Suppressor macrophage treated with lipopolysaccharide for 4 hours (primary cell): Measurements from ENCODE around the gene KIF1A.

Experiments
- DNase-seq: peaks from one replicate; pipeline ENCODE4 v3.0.0-alpha.2; 2020

Gene KIF1A, protein sequence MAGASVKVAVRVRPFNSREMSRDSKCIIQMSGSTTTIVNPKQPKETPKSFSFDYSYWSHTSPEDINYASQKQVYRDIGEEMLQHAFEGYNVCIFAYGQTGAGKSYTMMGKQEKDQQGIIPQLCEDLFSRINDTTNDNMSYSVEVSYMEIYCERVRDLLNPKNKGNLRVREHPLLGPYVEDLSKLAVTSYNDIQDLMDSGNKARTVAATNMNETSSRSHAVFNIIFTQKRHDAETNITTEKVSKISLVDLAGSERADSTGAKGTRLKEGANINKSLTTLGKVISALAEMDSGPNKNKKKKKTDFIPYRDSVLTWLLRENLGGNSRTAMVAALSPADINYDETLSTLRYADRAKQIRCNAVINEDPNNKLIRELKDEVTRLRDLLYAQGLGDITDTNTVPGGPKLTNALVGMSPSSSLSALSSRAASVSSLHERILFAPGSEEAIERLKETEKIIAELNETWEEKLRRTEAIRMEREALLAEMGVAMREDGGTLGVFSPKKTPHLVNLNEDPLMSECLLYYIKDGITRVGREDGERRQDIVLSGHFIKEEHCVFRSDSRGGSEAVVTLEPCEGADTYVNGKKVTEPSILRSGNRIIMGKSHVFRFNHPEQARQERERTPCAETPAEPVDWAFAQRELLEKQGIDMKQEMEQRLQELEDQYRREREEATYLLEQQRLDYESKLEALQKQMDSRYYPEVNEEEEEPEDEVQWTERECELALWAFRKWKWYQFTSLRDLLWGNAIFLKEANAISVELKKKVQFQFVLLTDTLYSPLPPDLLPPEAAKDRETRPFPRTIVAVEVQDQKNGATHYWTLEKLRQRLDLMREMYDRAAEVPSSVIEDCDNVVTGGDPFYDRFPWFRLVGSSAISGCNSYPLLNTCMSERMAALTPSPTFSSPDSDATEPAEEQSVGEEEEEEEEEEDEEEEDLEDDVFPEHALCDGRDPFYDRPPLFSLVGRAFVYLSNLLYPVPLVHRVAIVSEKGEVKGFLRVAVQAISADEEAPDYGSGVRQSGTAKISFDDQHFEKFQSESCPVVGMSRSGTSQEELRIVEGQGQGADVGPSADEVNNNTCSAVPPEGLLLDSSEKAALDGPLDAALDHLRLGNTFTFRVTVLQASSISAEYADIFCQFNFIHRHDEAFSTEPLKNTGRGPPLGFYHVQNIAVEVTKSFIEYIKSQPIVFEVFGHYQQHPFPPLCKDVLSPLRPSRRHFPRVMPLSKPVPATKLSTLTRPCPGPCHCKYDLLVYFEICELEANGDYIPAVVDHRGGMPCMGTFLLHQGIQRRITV (N-terminal part only)

DNA sequence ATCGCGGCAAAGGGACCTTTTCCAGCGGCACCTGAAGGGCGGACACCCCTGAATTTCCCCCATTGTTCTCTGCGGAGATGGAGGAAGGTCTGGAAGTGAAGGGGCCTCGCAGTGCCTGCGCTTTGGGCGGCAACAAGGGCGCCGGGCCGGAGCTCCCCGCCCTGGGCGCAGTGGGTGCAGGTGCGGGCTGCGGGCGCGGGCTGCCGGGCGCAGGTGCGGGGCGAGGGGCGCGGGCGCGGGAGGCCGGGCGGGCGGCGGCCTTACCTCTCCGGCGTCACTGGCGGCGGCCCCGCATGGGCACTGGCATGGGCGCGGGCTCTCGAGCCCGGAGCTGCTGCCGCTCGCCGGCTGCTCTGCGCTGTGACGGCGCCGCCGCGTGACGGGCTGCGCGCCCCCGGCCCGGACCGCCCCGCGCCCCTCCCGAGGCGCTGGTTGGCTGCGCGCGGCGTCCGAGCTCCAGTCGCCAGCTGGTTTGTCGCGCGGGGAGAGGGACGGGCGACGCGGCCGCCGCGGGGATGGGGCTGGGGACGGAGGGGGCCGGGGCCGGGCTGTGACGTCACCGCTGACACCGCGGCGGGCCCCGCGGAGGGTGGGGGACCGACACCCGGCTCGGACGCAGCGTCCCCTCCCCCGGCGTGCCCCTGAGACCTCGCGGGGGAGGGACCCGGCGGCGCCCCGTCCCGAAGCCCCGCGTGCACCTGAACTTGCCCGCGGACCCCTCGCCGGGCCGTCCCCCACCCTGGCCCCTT, at the start of gene KIF1A:
Gene KIF1A (minus strand): TSS at position 362 of the 749 bp plus-strand sequence. CDS start 22,467 bp downstream, outside the sequence.
- DNase-seq: no peak

DNA sequence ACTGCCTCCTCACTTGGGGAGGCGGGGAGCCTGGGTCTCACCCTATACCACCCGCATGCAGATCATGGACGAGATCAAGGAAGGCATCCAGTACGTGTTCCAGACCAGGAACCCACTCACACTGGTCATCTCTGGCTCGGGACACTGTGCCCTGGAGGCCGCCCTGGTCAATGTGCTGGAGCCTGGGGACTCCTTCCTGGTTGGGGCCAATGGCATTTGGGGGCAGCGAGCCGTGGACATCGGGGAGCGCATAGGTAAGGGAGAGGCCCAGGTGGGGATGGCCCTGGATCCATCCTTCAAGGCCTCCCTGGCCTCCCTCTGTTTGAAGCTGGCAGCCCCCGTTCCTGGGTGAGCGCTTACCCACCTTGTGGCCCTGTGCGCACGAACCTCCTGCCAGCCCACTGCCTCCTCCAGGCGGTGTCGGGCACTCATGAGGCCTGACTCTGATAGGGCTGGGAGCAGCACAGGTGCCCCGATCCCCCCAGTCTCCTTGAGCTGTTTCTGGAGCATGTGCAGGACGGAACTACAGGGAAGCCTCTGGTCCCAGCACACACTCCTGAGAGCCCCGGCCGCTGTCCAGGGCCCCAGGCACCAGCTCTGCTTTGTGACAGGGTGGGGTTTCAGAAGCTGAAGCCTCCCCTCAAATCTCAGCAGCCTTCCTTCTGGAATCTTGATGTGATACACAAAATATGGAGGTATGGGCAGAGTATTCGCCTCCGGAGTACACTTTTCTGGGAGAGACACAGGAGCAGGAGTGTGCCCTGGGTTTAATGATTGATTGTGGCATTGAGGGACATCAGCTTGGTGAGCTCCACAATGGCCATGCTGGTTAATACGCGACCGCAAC, 49.3 kb upstream of the KIF1A start:
- DNase-seq: no peak

DNA sequence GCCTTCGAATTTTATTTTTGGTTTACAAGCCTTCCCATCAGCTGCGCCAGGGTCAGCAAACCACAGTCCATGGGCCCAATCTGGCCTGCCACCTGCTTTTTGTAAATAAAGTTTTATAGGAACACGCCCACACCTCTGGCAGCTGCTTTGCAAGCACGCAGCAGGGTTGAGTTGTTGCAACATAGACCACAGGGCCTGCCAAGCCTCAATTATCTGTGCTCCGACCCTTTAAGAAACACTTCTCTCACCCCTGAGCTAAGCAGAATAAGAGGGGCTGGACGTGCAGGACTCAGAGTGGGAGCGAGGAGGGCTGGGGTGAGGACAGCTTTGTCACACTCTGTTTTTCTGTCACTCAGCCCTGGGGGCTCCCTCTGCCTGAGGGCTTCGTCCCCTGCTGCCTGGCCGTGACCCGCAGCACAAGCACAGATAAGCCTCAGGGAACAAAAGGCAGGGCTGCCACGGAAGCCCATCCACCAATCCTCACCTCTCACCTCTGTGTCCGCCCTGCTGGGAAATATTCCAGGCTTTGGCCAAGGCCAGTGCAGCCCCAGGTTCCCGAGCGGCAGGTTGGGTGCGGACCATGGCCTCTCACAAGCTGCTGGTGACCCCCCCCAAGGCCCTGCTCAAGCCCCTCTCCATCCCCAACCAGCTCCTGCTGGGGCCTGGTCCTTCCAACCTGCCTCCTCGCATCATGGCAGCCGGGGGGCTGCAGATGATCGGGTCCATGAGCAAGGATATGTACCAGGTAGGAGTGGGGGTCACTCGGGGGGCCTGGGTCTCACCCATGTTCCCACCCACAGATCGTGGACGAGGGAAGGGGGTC, 48.5 kb upstream of the KIF1A start, which contains the start of gene AGXT:
Gene AGXT (plus strand): TSS at position 539 of the 823 bp plus-strand sequence. CDS start 42 bp downstream, at position 581.
- no peak for DNase-seq

DNA sequence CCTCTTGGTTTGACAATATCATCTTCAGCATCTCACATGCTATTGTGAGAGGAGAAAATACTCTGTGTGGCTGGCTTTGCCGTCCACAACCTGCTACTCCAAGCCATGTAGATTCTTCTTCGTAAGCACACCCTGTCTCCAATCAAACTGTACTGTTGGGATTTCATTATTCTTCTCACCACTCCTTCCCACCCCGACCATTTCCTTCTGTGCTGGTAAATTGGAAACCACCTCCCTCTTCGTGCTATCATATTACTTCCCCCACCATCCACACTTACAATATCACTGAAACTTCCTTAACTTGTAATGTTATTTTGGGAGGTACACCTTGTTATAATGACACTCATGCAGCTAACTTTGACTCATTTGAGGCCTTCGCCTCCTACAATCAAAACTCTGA, 45.4 kb upstream of the KIF1A start:
- no peak for DNase-seq

DNA sequence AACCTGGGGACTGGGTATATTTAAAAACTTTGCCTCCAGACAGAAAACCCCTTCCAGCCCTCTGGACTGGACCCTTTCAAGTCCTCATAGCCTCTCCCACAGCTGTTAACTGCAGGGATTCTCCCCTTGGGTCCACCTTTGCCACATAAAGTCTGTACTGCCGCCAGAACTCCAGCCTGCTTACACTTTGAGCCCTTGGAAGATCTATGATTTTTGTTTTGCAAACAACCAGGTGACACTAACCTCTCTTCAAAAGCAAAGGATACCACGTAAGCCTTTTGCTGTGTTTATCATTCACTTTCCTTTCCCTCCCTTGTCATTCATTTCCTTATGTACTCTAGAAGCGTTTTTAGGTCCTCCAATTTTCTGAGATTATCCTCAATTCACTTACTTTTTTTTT, 44.5 kb upstream of the KIF1A start:
- DNase-seq: no peak

DNA sequence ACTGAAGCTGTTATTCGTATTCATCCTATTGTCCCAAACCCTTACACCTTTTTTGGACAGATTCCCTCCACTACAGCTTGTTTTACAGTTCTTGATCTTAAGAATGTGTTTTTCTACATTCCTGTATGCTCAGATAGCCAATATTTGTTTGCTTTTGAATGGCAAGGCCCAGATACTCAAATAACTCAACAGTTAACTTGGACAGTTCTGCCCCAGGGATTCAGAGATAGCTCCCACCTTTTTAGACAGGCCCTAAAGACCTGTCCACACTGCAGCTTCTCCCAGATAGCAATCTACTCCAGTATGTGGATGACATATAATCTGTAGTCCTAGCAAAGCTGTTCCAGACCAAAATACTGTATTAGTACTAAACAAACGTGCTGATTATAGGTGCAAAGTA, 41.5 kb upstream of the KIF1A start:
- DNase-seq: no peak

DNA sequence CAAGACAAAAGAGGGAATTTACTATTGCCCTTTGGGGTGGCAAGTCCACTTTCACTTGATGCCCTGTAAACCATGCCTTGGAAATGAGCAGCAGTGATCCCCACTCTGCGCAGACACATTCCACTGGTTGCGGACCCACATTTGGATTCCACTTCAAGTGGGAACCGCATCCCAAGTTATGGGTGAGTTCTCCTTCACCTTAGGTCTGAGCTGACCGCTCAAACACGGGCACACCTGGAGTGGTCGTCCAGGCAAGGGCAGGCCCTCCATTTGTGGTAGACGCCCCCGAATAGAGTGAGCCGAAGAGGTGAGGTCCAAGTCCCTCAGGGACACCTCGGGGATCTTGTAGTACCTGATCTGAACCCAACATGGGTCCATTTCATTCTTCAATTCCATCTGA, 38.9 kb upstream of the KIF1A start:
- DNase-seq: no peak

DNA sequence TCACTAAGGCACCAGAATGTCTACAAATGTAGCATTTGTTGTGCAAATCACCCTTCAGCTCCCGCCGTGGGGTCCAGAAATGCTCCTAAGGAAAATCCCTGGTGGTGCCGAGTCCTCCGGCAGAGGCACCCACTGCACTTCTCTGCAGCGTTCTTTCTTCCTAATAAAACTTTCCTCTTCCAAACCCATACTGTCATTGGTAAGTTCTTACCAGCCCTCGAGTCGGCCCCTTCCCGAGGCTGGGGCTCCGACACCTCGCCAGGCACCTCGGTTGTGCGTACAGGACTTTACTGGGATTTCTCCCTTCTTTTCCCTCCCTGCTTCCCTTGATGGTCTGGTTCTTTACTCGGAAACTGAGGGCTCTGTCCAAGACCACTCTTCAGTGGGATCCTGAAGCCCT, 38.3 kb upstream of the KIF1A start:
- no peak for DNase-seq

DNA sequence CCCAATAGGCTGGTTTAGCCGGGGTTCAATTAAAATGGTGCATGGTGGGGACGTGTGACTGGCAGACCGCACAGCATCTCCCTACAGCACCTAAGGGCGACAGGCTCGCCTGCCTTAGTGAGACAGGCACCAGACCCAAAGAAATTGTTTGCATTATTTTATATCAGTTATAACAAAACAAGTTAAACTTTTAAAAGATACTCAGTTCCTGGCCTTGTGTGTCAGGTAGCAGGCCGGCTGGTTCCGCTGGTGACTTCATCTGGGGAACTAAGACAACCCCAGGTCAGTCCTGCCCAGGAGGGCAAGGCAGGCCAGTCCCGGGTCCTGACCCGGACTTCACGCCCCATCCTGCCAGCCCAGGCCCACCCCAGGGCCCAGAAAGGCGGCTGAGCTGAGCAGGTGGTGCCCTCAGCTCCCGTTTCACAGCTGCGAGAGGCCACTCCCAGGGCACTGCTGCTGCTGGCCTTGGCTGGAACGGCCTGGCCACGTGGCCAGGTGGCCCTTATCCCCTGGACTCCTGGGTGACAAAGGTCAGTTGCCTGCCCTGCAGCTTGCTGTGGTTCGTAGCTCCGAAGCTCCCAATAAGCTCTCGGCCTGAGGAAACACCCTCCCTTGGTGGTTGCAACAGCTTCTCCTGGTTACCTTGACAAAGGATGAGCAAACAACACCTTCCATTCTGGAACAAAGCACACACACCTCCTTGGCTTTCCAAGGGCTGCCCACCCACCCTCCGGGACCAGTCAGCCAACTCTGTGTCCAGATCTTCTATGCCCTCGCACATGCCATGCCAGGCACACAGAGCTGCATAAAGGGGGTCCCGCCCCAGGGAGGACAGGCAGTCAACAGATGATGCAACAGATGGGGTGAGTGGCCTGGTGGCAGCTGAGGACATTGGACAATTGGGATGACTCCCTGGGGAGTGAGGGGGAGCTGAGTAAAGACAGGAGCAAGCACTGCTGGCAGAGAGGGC, 37.3 kb upstream of the KIF1A start:
- no peak for DNase-seq

DNA sequence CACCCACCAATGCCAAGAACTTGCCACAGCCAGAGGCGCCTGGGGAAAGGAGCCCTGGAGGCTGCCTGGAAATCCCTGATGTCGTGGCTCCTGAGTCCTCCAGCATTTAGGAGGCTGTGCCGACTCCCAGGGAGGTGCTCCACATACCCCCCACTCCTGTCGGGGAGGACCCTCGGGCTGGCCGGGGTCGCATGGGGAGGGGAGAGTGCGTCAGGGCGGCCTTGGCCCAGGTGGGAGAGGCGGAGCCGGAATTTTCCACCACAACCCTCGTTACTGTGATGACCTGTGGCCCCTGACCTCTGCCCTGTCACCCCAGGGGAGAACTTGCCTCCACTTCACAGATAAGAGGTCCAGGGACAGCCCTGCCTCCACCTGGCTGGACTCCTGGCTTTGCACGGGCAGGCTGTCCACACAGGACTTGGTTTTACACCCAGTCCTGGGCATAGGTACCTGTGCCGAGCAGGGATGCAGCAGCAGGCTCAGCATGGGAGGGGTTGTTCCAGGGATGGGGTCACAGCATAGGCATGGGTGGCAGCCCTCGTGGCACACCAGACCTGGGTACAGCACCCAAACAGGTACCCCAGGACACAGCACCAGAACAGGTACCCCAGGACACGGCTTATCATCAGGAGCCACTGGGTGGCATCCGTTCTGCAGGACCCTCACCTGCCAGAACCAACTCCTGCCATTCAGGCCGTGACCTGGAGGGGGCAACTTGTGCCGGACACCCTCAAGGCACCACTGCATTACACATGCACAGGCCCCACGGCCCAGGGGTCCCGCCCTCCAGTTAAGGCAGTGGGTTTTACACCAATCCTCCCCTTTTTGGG, 36.3 kb upstream of the KIF1A start:
- DNase-seq: no peak

DNA sequence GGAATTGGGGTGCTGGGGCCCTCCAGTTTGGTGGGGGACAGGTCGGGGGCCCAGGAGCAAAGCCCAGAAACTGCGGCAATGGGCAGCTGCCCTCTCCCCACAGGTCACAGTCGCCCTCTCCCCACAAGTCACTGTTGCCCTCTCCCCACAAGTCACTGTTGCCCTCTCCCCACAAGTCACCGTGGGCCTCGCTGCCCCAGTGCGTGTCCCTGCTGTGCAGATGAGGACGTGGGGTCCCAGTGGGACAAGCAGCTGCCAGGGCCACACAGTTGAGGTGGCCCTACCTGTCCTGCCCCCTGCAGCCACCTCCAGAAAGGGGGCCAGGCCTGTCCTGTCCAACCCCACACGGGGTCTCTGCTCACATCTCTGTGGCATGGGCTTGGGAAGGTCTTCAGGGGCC, 35.7 kb upstream of the KIF1A start:
- no peak for DNase-seq

DNA sequence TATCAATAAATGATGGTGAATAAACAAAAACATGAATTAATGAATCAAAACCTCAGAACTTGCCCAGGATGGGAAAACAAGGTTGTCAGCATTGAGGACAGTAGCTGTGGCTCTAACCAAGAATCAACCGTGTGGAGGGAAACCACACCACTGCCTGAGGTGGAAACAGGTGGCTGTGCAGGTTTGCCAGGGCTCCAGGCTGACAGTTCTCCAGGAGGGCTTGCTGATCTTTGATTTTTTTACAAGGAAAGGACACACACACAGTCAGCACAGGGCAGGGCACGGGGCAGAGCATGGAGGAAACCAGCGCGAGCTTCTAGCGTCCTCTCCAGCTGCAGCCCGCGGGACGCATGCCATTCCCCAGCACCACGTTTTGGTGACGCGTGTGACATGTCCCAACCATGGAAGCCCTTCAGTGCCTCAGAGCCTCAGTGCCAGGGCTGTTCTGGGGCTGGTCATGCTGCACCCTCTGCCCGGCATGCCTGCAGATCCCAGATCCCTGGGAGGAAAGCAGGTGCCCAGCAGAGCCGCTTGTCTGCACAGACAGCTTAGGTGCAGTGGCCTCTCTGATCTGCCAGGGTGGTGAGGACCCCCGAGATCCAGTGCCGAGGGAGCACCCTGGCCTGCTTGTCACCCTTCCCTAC, 32.8 kb upstream of the KIF1A start:
- DNase-seq: no peak

DNA sequence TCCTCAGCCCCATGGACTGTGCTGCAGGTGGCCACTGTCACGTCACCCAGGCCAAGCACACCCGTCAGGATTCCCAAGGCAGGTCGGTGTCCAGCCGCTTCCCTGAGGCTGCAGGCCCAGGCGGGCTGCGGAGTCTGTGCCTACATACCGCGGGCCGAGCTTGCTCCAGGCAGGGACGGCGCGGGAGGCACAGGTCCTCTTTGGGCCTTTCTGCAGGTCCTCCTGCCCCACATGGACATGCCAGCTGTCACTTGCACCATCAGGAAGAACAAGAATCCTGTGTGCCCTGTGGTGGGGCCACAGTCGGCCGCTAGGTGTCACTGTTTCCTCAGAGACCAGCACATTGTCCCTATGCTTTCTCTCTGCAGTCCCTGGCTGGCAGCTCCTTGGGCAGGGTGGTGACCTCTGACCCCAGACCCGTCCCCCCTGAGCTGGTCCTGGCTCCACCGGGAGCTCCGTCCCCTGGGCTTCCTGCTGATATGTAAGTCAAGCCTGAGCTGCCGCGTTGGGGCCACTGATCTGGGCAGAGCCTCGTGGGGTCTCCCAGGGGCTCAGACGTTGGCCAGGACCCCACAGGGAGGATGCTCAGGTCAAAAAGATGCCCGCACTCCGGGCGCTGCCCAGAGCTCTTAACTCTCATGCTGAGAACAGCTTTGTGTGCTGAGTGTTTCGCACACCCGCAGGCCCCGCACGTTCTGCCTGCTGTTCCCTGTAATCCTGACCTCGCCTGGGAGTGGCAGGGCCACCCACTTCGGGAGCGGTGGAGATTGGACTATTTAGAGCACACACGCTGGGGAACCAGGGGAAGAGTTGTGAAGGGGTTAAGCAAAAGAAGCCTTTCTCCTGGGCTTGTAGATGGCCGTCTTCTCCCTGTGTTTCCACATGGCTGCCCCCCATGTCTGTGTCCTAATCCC, 31.3 kb upstream of the KIF1A start:
- peak; percentile 86 for DNase-seq

DNA sequence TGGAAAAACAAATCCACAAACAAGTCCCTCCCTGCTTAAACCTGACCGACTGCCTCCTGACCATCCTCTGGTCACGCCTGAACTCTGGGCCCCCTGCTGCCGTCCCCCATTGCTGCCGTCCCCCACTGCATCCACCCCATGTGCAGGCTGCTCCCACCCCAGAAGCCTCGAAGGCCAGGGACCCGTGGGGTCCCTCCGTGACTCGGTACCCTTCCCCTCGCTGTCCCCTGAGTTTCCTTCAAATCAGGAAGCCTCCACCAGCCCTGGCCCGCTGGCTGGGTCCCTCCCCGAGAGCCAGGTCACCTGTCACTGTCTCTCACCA, 30.7 kb upstream of the KIF1A start:
- DNase-seq: no peak

DNA sequence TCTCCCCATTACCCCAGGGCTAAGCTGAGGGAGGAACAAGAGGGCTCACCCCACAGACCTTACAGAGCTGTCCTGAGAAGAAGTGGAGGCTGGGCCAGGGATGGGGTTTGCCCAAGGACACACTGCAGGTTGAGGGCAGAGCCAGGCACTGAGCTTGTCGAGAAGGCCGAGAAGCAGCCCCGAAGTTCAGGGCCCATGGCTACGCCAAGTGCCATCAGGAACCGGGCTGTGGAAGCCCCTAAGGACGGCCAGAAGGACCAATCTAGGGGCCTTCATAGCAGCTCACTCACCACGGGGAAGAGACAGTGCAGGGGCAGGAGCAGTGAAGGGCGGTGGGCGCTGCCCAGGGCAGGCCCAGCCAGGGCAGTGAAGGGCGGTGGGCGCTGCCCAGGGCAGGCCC, 30.0 kb upstream of the KIF1A start:
- no peak for DNase-seq

DNA sequence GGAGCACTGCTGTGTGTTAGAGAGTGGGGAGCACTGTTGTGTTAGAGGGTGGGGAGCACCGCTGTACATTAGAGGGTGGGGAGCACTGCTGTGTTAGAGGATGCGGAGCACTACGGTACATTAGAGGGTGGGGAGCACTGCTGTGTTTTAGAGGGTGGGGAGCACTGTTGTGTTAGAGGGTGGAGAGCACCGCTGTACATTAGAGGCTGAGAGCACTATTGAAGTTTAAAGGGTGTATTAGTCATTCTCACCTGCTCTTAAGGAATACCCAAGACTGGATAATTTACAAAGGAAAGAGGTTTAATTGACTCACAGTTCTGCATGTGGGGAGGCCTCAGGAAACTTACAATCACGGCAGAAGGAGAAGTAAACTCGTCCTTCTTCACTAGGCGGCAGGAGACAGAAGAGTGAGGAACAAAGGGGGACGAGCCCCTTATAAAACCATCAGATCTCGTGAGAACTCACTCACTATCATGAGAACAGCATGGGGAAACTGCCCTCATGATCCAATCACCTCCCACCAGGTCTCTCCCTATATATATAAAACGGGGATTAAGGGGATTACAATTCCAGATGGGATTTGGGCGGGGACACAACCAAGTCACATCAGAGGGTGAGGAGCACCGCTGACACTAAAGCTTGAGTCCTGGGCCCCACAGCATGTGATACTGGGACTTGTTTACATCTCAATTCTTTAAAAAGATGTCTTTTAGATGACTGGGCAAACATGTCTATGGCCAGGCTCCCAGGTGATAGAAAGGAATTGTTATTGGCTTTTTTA, 29.1 kb upstream of the KIF1A start:
- DNase-seq: no peak
